PFSK-1 (cell line): ENCODE measurements around the gene LRMDA.

ENCODE experiments used
- FOXP2 ChIP-seq: optimal IDR thresholded peaks from 2 replicates; pipeline ENCODE3; 2011; ENCODE audit warnings: borderline replicate concordance, control low read depth, inconsistent platforms; ENCODE audit not compliant: insufficient read depth; ENCODE audit errors: extremely low read length, extremely low read depth
- POLR2AphosphoS5 ChIP-seq: IDR thresholded peaks from 2 replicates; pipeline ENCODE4 v1.6.1; 2012; ENCODE audit warnings: low read depth, mild to moderate bottlenecking, control low read depth, low read length, moderate library complexity
- SIN3A ChIP-seq: IDR thresholded peaks from 2 replicates; pipeline ENCODE4 v1.6.1; 2012; ENCODE audit warnings: mild to moderate bottlenecking, low read length, moderate library complexity, borderline replicate concordance; ENCODE audit not compliant: insufficient read depth
- TAF1 ChIP-seq: IDR thresholded peaks from 2 replicates; pipeline ENCODE4 v1.6.1; 2012; ENCODE audit warnings: low read length, control low read depth, borderline replicate concordance; ENCODE audit not compliant: insufficient read depth
- TF ChIP-seq, protein P1 (sequence below), 2 experiments: IDR thresholded peaks; 2 replicates each; pipeline versions ENCODE4 v1.6.1 to v1.8.0; 2011 to 2012; ENCODE audit warnings: low read depth in 2 of 2, low read length in 2 of 2, control low read depth in 1 of 2, inconsistent platforms in 1 of 2, mild to moderate bottlenecking in 1 of 2, moderate library complexity in 1 of 2; ENCODE audit not compliant: insufficient read depth in 1 of 2

The LRMDA gene

DNA sequence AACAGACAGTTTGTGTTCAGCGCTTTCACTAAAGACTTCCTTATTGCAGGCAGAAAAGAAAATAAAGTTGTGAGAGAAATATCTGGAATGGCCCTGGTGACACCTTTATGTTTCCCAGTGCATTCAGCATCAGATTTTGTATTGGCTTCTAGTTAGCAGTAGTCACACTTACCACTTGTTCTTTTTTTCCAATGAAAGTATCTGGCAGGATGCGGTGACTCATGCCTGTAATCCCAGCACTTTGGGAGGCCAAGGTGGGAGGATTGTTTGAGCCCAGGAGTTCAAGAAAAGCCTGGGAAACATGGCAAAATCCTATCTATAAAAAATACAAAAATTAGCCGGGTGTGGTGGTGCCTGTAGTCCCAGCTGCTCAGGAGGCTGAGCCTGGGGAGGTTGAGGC lies 649.6 kb downstream of the LRMDA start:
- no peak for TF ChIP-seq POLR2AphosphoS5
- no peak for TF ChIP-seq FOXP2
- TF ChIP-seq, protein P1, sequence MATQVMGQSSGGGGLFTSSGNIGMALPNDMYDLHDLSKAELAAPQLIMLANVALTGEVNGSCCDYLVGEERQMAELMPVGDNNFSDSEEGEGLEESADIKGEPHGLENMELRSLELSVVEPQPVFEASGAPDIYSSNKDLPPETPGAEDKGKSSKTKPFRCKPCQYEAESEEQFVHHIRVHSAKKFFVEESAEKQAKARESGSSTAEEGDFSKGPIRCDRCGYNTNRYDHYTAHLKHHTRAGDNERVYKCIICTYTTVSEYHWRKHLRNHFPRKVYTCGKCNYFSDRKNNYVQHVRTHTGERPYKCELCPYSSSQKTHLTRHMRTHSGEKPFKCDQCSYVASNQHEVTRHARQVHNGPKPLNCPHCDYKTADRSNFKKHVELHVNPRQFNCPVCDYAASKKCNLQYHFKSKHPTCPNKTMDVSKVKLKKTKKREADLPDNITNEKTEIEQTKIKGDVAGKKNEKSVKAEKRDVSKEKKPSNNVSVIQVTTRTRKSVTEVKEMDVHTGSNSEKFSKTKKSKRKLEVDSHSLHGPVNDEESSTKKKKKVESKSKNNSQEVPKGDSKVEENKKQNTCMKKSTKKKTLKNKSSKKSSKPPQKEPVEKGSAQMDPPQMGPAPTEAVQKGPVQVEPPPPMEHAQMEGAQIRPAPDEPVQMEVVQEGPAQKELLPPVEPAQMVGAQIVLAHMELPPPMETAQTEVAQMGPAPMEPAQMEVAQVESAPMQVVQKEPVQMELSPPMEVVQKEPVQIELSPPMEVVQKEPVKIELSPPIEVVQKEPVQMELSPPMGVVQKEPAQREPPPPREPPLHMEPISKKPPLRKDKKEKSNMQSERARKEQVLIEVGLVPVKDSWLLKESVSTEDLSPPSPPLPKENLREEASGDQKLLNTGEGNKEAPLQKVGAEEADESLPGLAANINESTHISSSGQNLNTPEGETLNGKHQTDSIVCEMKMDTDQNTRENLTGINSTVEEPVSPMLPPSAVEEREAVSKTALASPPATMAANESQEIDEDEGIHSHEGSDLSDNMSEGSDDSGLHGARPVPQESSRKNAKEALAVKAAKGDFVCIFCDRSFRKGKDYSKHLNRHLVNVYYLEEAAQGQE (IDR thresholded peaks at IDR 0.05; ENCODE audit: insufficient read depth in 1 of 2, low read depth in 2 of 2, low read length in 2 of 2), result no peak
- no peak for TF ChIP-seq SIN3A
- TF ChIP-seq TAF1, result no peak

DNA sequence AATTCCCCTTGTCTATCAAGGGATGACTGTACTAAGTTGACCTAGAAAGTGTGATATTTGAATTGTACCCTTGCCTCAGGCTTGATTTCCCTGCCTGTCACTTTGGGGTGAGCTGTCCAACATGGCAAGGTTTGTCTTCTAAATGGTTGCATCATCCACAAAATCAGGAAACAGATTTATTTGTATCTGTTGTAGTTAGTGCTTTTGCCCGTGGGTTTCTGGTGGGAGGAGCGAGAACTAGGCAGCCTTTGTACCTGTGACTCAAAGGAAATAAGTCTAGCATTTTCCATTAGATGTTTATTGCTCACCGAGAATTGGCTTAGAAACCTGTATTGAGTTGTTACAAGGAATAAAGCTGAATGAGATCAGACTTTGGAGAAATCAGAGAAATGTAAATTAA lies 650.8 kb downstream of the LRMDA start:
- no peak for TF ChIP-seq FOXP2
- no peak for TF ChIP-seq POLR2AphosphoS5
- TF ChIP-seq SIN3A, result no peak
- TF ChIP-seq, protein P1 (IDR thresholded peaks at IDR 0.05; ENCODE audit: insufficient read depth in 1 of 2, low read depth in 2 of 2, low read length in 2 of 2), result no peak
- no peak for TF ChIP-seq TAF1

DNA sequence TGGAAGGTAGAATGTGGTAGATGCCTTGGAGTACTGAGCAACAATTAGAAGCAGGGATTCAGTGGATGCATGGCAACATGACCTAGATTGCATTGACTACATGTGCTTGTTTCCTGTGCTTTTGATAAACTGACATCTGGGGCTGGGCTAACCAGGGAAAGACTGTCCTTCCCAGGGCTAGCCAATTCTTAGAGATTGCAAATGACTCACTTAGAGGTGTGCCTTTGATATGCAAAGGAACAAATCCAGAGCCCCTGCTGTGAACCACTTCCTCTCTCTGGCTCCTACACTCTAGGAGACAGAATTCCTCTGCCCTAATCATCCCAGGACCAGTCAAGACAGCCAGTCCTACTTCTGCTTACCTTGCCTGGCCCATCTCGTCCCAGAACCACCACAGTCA lies 651.5 kb downstream of the LRMDA start:
- TF ChIP-seq POLR2AphosphoS5 (no peak), TAF1 (no peak), FOXP2 (no peak), SIN3A (no peak)
- TF ChIP-seq, protein P1 (IDR thresholded peaks at IDR 0.05; ENCODE audit: insufficient read depth in 1 of 2, low read depth in 2 of 2, low read length in 2 of 2), result no peak

DNA sequence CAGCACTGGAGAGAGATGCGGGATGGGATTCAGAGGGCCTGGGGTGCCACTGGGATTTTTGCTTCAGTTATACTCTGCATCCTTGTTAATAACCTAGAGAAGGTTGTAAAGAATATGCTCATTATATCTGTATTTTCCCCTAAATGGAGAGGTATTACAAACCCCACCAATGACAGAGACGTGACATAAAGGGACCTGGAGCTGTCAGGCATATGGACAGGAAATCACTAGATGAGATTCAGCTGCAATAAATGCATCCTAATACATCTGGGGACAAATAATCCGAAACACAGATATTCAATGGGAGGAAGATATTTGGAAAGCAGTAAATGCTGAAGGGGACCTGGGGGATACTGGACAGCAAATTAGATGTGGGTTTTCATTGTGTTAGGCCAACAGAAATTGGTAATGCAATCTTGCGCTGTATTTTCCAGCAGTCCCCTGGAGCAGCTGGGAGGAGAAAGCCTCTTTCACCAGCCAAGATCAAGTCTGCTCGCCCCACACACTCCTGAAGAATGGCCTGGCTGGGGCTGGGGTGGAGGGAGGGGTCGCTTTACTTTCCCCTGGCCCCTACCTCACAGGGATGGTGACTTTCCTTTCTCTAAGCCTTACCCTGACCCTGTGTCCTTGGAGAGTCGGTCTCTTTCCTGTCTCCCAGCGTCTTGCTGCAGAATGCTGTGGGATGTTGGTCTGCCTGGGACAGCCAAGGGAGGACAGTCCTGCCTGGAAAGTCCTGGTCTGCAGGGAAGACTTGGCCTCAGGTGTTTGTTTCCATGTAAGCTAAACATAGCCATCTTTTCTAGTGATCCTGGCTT lies 653.8 kb downstream of the LRMDA start:
- TF ChIP-seq, protein P1 (IDR thresholded peaks at IDR 0.05; ENCODE audit: insufficient read depth in 1 of 2, low read depth in 2 of 2, low read length in 2 of 2), result no peak
- TF ChIP-seq POLR2AphosphoS5 (no peak), FOXP2 (no peak), TAF1 (no peak), SIN3A (no peak)
